Measurements from ENCODE around the gene TGM5. TPM values are rescaled to one million over a fixed set of nuclear protein-coding genes. Genes with fewer than 3 reads are reported as not detected.

Gene TGM5
- total and polyA plus RNA-seq, 2 experiments from 2014 or later: not detected

DNA sequence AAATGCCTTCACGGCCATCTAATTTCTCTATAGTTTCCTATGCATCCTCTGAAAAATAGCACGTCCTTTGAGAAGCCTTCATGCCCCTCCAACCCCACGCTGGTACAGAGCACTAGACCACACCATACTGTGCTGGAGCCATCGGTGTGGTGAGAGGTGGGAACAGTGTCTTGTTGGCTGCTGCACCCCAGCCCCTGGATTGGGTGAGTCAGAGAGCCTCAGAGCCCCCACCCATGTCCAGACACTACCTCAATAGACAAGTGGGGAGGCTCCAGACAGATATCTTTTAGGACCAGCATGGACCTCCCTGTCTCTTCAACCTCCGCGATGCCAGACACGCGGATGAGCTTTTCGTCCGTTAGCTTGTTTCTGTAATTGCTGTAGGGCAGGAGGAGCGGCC is 12.1 kb upstream of the TGM5 start:
- Histone ChIP-seq H3K4me3 (no peak overlapping the region), H3K27me3 (no peaks in the 10 kb centered on the region), H3K4me2 (no peak overlapping the region), H3K9me3 (ENCODE audit: low read depth) (no peaks in the 10 kb centered on the region), H3K4me1 (ENCODE audit: insufficient read depth) (no peaks in the 10 kb centered on the region), H3K79me2 (no peaks in the 10 kb centered on the region), H3K36me3 (replicated peaks; ENCODE audit: insufficient read depth, low read depth) (no peaks in the 10 kb centered on the region), H2AFZ (no peak overlapping the region), H3K27ac (no peak overlapping the region), H3K9me2 (replicated peaks; ENCODE audit: insufficient read depth) (no peaks in the 10 kb centered on the region), H4K20me1 (ENCODE audit: insufficient read depth, poor library complexity, severe bottlenecking) (no peaks in the 10 kb centered on the region)
- TF ChIP-seq EZH2phosphoT487 (IDR thresholded peaks at IDR 0.05; ENCODE audit: low read depth, severe bottlenecking, unreplicated experiment): no peak
- DNase-seq (ENCODE audit: low spot score): no peak
- WGBS (ENCODE audit: low lambda C conversion rate, missing lambda C conversion rate): 85% methylated on average over 11 of the region's 11 CpGs

DNA sequence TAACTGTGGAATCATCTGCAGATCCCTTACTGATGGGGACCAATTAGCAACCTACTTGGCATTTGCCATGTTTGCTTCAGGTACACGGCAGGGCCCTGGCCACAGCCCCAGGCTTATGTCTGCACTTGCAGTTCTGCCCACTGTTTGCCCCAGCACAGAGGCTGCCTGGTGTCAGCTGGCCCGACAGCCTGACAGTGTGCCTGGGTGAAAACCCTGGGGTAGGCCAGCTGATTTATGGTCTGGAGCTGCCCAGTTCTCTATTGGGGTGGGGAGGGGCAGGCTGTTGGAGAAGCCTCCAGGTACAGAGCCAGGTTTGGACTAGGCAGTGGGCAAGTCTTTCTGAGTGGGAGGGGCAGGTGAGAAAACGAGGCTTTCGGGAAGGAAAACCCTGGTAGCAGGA is 11.2 kb upstream of the TGM5 start:
- no peaks in the 10 kb centered on the region for H3K9me2 ChIP-seq (replicated peaks; ENCODE audit: insufficient read depth)
- no peak for DNase-seq (ENCODE audit: low spot score)
- H3K9me3 ChIP-seq (ENCODE audit: low read depth): no peaks in the 10 kb centered on the region
- H3K4me2 ChIP-seq: no peak overlapping the region
- no peaks in the 10 kb centered on the region for H3K79me2 ChIP-seq
- no peak for TF ChIP-seq EZH2phosphoT487 (IDR thresholded peaks at IDR 0.05; ENCODE audit: low read depth, severe bottlenecking, unreplicated experiment)
- TF ChIP-seq, protein P1, sequence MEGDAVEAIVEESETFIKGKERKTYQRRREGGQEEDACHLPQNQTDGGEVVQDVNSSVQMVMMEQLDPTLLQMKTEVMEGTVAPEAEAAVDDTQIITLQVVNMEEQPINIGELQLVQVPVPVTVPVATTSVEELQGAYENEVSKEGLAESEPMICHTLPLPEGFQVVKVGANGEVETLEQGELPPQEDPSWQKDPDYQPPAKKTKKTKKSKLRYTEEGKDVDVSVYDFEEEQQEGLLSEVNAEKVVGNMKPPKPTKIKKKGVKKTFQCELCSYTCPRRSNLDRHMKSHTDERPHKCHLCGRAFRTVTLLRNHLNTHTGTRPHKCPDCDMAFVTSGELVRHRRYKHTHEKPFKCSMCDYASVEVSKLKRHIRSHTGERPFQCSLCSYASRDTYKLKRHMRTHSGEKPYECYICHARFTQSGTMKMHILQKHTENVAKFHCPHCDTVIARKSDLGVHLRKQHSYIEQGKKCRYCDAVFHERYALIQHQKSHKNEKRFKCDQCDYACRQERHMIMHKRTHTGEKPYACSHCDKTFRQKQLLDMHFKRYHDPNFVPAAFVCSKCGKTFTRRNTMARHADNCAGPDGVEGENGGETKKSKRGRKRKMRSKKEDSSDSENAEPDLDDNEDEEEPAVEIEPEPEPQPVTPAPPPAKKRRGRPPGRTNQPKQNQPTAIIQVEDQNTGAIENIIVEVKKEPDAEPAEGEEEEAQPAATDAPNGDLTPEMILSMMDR (IDR thresholded peaks at IDR 0.05; ENCODE audit: poor library complexity): no peak
- TF ChIP-seq EZH2 (IDR thresholded peaks at IDR 0.05; ENCODE audit: borderline replicate concordance): no peak
- H3K4me1 ChIP-seq (ENCODE audit: insufficient read depth): no peaks in the 10 kb centered on the region
- no peaks in the 10 kb centered on the region for H3K27me3 ChIP-seq
- H3K36me3 ChIP-seq (replicated peaks; ENCODE audit: insufficient read depth, low read depth): no peaks in the 10 kb centered on the region
- H4K20me1 ChIP-seq (ENCODE audit: insufficient read depth, poor library complexity, severe bottlenecking): no peaks in the 10 kb centered on the region
- no peak overlapping the region for H3K27ac ChIP-seq
- no peak overlapping the region for H3K4me3 ChIP-seq
- H2AFZ ChIP-seq: no peak overlapping the region
- 70% methylated on average over 4 of the region's 4 CpGs for WGBS (ENCODE audit: low lambda C conversion rate, missing lambda C conversion rate)

DNA sequence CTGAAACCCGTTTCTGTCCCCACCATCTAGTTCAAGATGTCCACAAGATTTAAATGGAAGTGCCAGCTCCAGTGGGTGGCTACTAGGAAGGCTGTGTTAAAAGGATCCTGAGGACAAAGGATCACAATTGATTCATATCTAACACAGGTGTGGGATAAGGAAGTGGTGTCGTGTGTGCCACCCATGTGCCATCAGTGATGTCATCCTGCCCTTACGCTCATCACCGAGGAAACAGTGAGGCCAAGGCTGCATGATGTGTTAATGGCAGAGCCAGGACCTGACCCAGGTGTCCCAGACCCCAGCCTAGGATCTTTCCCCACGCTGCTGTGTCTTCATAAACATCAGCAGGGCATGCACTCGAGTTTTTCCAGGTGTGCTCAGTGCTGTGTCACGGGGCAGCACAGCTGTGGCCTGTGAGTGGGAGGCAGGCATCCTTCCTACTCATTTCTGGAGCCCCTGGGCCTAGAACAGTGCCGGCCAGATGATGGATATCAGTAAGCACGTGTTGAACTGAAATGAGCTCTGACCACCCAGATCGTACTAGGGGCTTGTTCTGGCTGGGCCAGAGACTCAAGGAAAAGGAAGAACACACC is 10.6 kb upstream of the TGM5 start:
- TF ChIP-seq, protein P1 (IDR thresholded peaks at IDR 0.05; ENCODE audit: poor library complexity): no peak
- TF ChIP-seq EZH2 (IDR thresholded peaks at IDR 0.05; ENCODE audit: borderline replicate concordance): no peak
- TF ChIP-seq EZH2phosphoT487 (IDR thresholded peaks at IDR 0.05; ENCODE audit: low read depth, severe bottlenecking, unreplicated experiment): no peak
- no peak overlapping the region for H3K27ac ChIP-seq
- WGBS (ENCODE audit: low lambda C conversion rate, missing lambda C conversion rate): 82% methylated on average over 10 of the region's 10 CpGs
- no peak overlapping the region for H2AFZ ChIP-seq
- no peaks in the 10 kb centered on the region for H3K27me3 ChIP-seq
- no peak for DNase-seq (ENCODE audit: low spot score)
- no peaks in the 10 kb centered on the region for H3K9me2 ChIP-seq (replicated peaks; ENCODE audit: insufficient read depth)
- no peak overlapping the region for H3K4me3 ChIP-seq
- H3K4me1 ChIP-seq (ENCODE audit: insufficient read depth): no peaks in the 10 kb centered on the region
- H3K36me3 ChIP-seq (replicated peaks; ENCODE audit: insufficient read depth, low read depth): no peaks in the 10 kb centered on the region
- H3K9me3 ChIP-seq (ENCODE audit: low read depth): no peaks in the 10 kb centered on the region
- no peak overlapping the region for H3K4me2 ChIP-seq
- H4K20me1 ChIP-seq (ENCODE audit: insufficient read depth, poor library complexity, severe bottlenecking): no peaks in the 10 kb centered on the region
- no peaks in the 10 kb centered on the region for H3K79me2 ChIP-seq

DNA sequence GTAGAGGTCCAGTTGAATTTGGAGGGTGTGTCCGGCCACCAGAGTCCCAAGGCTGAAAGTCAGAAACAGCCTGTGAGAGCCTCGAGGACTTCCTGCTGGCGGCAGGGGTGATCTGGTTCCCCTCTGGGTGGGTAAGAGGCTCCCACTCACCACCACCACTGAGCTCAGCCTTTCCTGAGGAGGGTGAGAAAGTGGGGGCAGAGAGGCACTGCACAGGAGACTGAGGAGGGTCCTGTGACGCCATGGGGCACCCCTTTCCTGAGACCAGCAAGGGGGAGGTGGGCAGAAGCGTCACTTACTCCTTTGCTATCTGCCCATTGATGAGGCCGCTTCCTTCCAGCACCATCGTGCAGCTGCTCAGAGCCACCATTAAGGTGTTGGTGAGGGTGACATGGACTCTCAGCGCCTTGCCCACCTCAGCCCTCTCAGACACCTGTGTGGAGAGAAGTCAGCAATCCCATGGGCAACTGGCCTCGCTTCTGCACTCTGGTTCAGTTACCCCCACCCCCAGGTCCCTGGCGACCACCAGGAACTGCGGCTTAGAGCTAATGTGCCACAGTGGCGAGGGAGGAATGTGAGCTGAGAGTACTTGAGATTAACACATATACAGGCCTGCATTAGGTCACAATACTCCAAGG is 10.0 kb upstream of the TGM5 start:
- Histone ChIP-seq H3K4me2 (no peak overlapping the region), H3K27me3 (no peaks in the 10 kb centered on the region), H3K27ac (no peak overlapping the region), H4K20me1 (ENCODE audit: insufficient read depth, poor library complexity, severe bottlenecking) (no peaks in the 10 kb centered on the region), H3K79me2 (no peaks in the 10 kb centered on the region), H3K4me3 (no peak overlapping the region), H3K9me2 (replicated peaks; ENCODE audit: insufficient read depth) (no peaks in the 10 kb centered on the region), H2AFZ (no peak overlapping the region), H3K4me1 (ENCODE audit: insufficient read depth) (no peaks in the 10 kb centered on the region), H3K9me3 (ENCODE audit: low read depth) (no peaks in the 10 kb centered on the region), H3K36me3 (replicated peaks; ENCODE audit: insufficient read depth, low read depth) (no peaks in the 10 kb centered on the region)
- no peak for DNase-seq (ENCODE audit: low spot score)
- no peak for TF ChIP-seq EZH2 (IDR thresholded peaks at IDR 0.05; ENCODE audit: borderline replicate concordance)
- TF ChIP-seq, protein P1 (IDR thresholded peaks at IDR 0.05; ENCODE audit: poor library complexity): no peak
- no peak for TF ChIP-seq EZH2phosphoT487 (IDR thresholded peaks at IDR 0.05; ENCODE audit: low read depth, severe bottlenecking, unreplicated experiment)
- 81% methylated on average over 12 of the region's 12 CpGs for WGBS (ENCODE audit: low lambda C conversion rate, missing lambda C conversion rate)

All from hepatocyte (in vitro differentiated cells).